Loucy (cell line): ENCODE results near the gene BOD1L1.

Experiments
- H2AFZ ChIP-seq: fragments of 200-600 bp; sonication (generic); 2 replicates; pipeline ENCODE4 v1.6.0; 2016; ENCODE audit warnings: antibody characterized with exemption, mild to moderate bottlenecking, low read length, moderate library complexity
- H3F3A ChIP-seq: fragments of 200-600 bp; 2 replicates; pipeline ENCODE4 v1.6.0; 2016; ENCODE audit warnings: antibody characterized with exemption, low read depth, mild to moderate bottlenecking
- H3K27me3 ChIP-seq: fragments of 200-600 bp; sonication (generic); 2 replicates; pipeline ENCODE4 v1.6.1; 2014; ENCODE audit warnings: low read length, mild to moderate bottlenecking; ENCODE audit not compliant: insufficient read depth, poor library complexity, severe bottlenecking
- H3K36me3 ChIP-seq: fragments of 200-600 bp; sonication (generic); 2 replicates; pipeline ENCODE4 v1.6.1; 2016; ENCODE audit warnings: low read length; ENCODE audit not compliant: insufficient read depth
- H3K4me1 ChIP-seq: fragments of 200-600 bp; sonication (generic); 2 replicates; pipeline ENCODE4 v1.5.1; 2014; ENCODE audit warnings: low read length, mild to moderate bottlenecking; ENCODE audit not compliant: insufficient read depth, poor library complexity, severe bottlenecking
- H3K4me2 ChIP-seq: fragments of 200-600 bp; sonication (generic); 2 replicates; pipeline ENCODE4 v1.6.0; 2014; ENCODE audit warnings: antibody characterized with exemption, low read length, low read depth, mild to moderate bottlenecking; ENCODE audit not compliant: poor library complexity, severe bottlenecking
- H3K4me3 ChIP-seq: fragments of 200-600 bp; sonication (generic); 2 replicates; pipeline ENCODE4 v1.5.1; 2014; ENCODE audit warnings: low read length, mild to moderate bottlenecking, mixed read lengths; ENCODE audit not compliant: poor library complexity, severe bottlenecking
- H3K79me2 ChIP-seq: fragments of 200-600 bp; sonication (generic); 2 replicates; pipeline ENCODE4 v1.6.1; 2014; ENCODE audit warnings: low read length; ENCODE audit not compliant: insufficient read depth
- H3K9ac ChIP-seq: fragments of 200-600 bp; sonication (generic); 2 replicates; pipeline ENCODE4 v1.6.0; 2014; ENCODE audit warnings: mild to moderate bottlenecking, low read depth, low read length, moderate library complexity; ENCODE audit not compliant: poor library complexity, severe bottlenecking
- H3K9me2 ChIP-seq: fragments of 200-600 bp; sonication (generic); replicated peaks from 2 replicates; pipeline ENCODE4 v1.6.1; 2016; ENCODE audit warnings: low read depth, low read length, mixed read lengths
- H3K9me3 ChIP-seq: fragments of 200-600 bp; sonication (generic); 2 replicates; pipeline ENCODE4 v1.6.1; 2014; ENCODE audit warnings: mild to moderate bottlenecking, antibody characterized with exemption, low read length, low read depth; ENCODE audit not compliant: insufficient read depth
- H4K20me1 ChIP-seq: fragments of 200-600 bp; sonication (generic); 2 replicates; pipeline ENCODE4 v1.6.0; 2014; ENCODE audit warnings: antibody characterized with exemption, low read length, mild to moderate bottlenecking; ENCODE audit not compliant: insufficient read depth, poor library complexity, severe bottlenecking
- EZH2phosphoT487 ChIP-seq: fragments of 200-600 bp; IDR thresholded peaks from 2 replicates; pipeline ENCODE4 v1.6.1; 2018; ENCODE audit warnings: antibody characterized with exemption, mild to moderate bottlenecking, moderate library complexity, borderline replicate concordance
- TF ChIP-seq, protein P1 (sequence below): fragments of 200-600 bp; sonication (generic); conservative IDR thresholded peaks from 2 replicates; pipeline ENCODE4 v1.5.1; 2014; ENCODE audit warnings: mild to moderate bottlenecking, antibody characterized with exemption, low read length

The BOD1L1 gene

DNA sequence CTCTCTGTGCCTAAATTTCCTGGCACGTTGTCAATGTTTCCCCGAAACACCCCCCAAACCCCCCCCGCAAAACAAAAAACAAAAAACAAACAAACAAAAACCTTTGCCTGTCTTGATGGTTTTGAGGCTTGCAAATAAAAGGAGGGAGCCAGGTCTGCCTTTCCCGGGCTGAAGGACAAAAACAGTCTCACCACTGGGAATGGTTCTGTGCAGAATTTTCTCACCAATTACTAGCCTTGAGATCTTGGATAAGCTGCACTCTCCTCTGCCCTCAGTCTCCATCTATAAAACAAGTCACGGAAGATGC lies 98.8 kb downstream of the BOD1L1 start:
- Histone ChIP-seq H3K9ac (no peak overlapping the region), H3F3A (no peaks in the 10 kb centered on the region), H4K20me1 (no peaks in the 10 kb centered on the region), H3K4me1 (no peaks in the 10 kb centered on the region), H3K27me3 (no peaks in the 10 kb centered on the region), H3K9me2 (no peaks in the 10 kb centered on the region), H3K36me3 (no peaks in the 10 kb centered on the region), H3K4me3 (no peak overlapping the region), H3K4me2 (no peak overlapping the region), H3K9me3 (no peaks in the 10 kb centered on the region), H3K79me2 (no peaks in the 10 kb centered on the region), H2AFZ (no peak overlapping the region)
- TF ChIP-seq EZH2phosphoT487 = no peak
- TF ChIP-seq, protein P1, sequence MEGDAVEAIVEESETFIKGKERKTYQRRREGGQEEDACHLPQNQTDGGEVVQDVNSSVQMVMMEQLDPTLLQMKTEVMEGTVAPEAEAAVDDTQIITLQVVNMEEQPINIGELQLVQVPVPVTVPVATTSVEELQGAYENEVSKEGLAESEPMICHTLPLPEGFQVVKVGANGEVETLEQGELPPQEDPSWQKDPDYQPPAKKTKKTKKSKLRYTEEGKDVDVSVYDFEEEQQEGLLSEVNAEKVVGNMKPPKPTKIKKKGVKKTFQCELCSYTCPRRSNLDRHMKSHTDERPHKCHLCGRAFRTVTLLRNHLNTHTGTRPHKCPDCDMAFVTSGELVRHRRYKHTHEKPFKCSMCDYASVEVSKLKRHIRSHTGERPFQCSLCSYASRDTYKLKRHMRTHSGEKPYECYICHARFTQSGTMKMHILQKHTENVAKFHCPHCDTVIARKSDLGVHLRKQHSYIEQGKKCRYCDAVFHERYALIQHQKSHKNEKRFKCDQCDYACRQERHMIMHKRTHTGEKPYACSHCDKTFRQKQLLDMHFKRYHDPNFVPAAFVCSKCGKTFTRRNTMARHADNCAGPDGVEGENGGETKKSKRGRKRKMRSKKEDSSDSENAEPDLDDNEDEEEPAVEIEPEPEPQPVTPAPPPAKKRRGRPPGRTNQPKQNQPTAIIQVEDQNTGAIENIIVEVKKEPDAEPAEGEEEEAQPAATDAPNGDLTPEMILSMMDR = no peak

DNA sequence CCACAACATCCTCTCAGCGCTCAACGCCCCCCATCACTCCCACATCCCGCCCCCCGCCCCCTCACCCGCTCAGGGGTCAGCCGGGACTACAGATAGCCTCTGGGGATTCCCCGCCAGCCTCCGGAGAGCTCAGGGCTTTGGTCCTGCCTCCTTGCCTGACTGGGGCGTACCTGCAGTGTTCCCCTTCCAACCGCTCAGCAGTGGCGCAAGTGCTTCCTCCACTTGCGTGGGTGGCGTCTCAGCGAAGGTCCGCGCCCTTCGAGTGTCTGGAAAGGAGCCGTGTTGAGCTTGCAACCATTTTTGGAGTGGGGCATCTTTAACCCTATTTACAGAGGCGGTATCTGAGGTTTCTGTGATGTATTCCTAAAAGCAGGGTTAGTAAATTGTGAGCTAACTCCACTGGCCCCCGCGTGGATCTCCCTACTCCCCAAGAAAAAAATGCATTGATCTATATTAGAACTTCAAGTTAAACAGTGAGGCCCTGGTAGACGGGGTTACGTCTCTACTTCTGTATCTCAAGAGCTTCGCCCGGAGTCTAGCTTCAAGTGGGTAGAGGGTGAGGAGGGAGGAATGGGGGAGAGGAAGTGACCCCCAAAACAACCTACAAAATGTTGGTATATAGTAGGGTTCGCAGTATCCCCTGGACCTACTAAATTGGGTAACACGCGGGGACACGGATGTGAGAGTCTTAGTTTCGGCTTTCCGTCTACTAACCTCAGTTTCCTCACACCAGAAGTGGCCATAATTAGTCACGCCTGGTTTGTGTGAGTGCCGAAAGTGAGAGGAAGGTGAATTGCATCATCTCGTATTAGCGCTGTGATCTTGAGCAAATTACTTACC lies 99.3 kb downstream of the BOD1L1 start:
- Histone ChIP-seq H3K9me3 (no peaks in the 10 kb centered on the region), H4K20me1 (no peaks in the 10 kb centered on the region), H3K36me3 (no peaks in the 10 kb centered on the region), H3F3A (no peaks in the 10 kb centered on the region), H3K9me2 (no peaks in the 10 kb centered on the region), H3K27me3 (no peaks in the 10 kb centered on the region), H3K9ac (no peak overlapping the region), H3K4me1 (no peaks in the 10 kb centered on the region), H3K4me3 (no peak overlapping the region), H3K79me2 (no peaks in the 10 kb centered on the region), H3K4me2 (no peak overlapping the region), H2AFZ (no peak overlapping the region)
- TF ChIP-seq EZH2phosphoT487 = no peak
- TF ChIP-seq, protein P1 = no peak

DNA sequence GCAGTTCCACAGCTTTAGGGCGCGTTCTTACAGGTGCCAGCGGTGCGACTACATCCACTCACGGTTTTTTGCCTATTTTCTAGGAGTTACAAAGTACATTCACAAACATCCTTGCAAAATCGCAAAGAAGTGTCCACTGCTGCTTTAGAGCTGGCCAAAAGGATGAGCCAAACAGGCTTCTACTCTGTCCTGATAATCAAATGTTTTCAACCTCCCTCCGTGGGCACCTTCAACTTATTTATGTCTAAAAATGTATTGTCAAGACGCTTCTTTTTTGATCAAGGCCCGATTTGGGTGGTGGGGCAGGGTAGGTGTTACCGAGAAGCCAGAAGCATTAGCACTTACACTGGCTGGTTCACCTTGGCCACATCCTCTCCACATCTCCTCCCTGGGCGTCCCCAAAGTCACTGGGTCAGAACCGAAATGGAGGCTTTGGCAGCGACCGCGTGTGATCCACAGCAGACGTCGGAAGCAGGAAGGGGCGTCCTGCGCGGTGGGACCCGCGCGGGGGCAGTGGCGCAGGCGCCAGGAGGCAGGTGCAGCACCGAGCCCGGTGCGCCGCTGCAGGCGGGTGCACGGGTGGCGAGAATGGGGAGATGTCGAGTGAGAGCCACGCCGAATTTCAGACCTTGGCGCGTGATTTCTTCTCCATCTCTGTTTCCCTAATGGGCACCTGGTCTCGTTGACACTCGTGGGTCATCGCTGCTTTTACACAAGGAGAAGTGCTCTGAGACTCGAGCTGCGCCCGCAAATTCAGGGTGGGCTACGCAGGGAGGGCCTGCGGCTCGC lies 100.1 kb downstream of the BOD1L1 start:
- no peak overlapping the region for H3K4me2 ChIP-seq
- H3K27me3 ChIP-seq = no peaks in the 10 kb centered on the region
- no peak overlapping the region for H3K4me3 ChIP-seq

More for the DNA sequence above, 100.1 kb downstream of the BOD1L1 start:
- TF ChIP-seq, protein P1 = no peak
- no peak for TF ChIP-seq EZH2phosphoT487
- no peak overlapping the region for H2AFZ ChIP-seq
- H3K79me2 ChIP-seq = no peaks in the 10 kb centered on the region
- no peaks in the 10 kb centered on the region for H3K9me3 ChIP-seq
- no peaks in the 10 kb centered on the region for H3F3A ChIP-seq
- H3K4me1 ChIP-seq = no peaks in the 10 kb centered on the region
- no peaks in the 10 kb centered on the region for H3K9me2 ChIP-seq
- no peaks in the 10 kb centered on the region for H3K36me3 ChIP-seq
- H4K20me1 ChIP-seq = no peaks in the 10 kb centered on the region
- no peak overlapping the region for H3K9ac ChIP-seq
